GM23338 (cell line): ENCODE measurements around the gene TMEM126B. TPM values are rescaled to one million over a fixed set of nuclear protein-coding genes. Genes with fewer than 3 reads are reported as not detected.

Experiments used
- ATAC-seq: fragments of 200-7000 bp; cut with Tn5 transposase; 3 replicates; pipeline ENCODE4 v1.9.1; 2020
- DNase-seq: peaks from one replicate; pipeline ENCODE4 v3.0.0-alpha.2; 2015; ENCODE audit warnings: low spot score
- H2AFZ ChIP-seq: fragments of 200-600 bp; sonication (generic); 2 replicates; pipeline ENCODE4 v1.8.0; 2016; ENCODE audit warnings: antibody characterized with exemption, mild to moderate bottlenecking, moderate library complexity
- H3F3A ChIP-seq: fragments of 200-600 bp; sonication (generic); replicated peaks from 2 replicates; pipeline ENCODE4 v1.8.0; 2017; ENCODE audit warnings: antibody characterized with exemption, mixed run types, low read depth
- H3K27ac ChIP-seq: fragments of 200-600 bp; sonication (generic); 2 replicates; pipeline ENCODE4 v1.6.1; 2016; ENCODE audit warnings: low read depth
- H3K27me3 ChIP-seq: fragments of 200-600 bp; sonication (generic); 2 replicates; pipeline ENCODE4 v1.8.0; 2016; ENCODE audit warnings: mild to moderate bottlenecking, mixed run types, moderate library complexity; ENCODE audit not compliant: insufficient read depth
- H3K36me3 ChIP-seq: fragments of 200-600 bp; sonication (generic); 2 replicates; pipeline ENCODE4 v1.8.0; 2016; ENCODE audit warnings: mild to moderate bottlenecking; ENCODE audit not compliant: insufficient read depth
- H3K4me1 ChIP-seq: fragments of 200-600 bp; sonication (generic); 2 replicates; pipeline ENCODE4 v1.8.0; 2016; ENCODE audit warnings: mild to moderate bottlenecking, moderate library complexity; ENCODE audit not compliant: insufficient read depth
- H3K4me2 ChIP-seq: fragments of 200-600 bp; sonication (generic); 2 replicates; pipeline ENCODE4 v1.7.1; 2017; ENCODE audit warnings: mixed run types
- H3K4me3 ChIP-seq: fragments of 200-600 bp; sonication (generic); 2 replicates; pipeline ENCODE4 v1.6.1; 2016; ENCODE audit warnings: mixed run types
- H3K79me2 ChIP-seq: fragments of 200-600 bp; sonication (generic); replicated peaks from 2 replicates; pipeline ENCODE4 v1.8.0; 2017; ENCODE audit warnings: mild to moderate bottlenecking; ENCODE audit not compliant: insufficient read depth
- H3K9me2 ChIP-seq: fragments of 200-600 bp; sonication (generic); 2 replicates; pipeline ENCODE4 v1.8.0; 2017; ENCODE audit not compliant: insufficient read depth
- H4K20me1 ChIP-seq: fragments of 200-600 bp; sonication (generic); replicated peaks from 2 replicates; pipeline ENCODE4 v1.8.0; 2017; ENCODE audit warnings: mild to moderate bottlenecking; ENCODE audit not compliant: insufficient read depth
- H3K27ac Mint-ChIP-seq: 2 replicates; pipeline ENCODE4 v1.8.0; 2020; ENCODE audit warnings: inconsistent platforms, mild to moderate bottlenecking, moderate library complexity, mixed read lengths
- H3K27me3 Mint-ChIP-seq: 3 replicates; pipeline ENCODE4 v1.8.0; 2022; ENCODE audit warnings: low read depth, mild to moderate bottlenecking, moderate library complexity, mixed read lengths, inconsistent platforms; ENCODE audit not compliant: insufficient read depth, poor library complexity
- H3K36me3 Mint-ChIP-seq: 3 replicates; pipeline ENCODE4 v1.8.0; 2021; ENCODE audit warnings: low read depth, mild to moderate bottlenecking, inconsistent platforms, moderate library complexity, mixed read lengths
- H3K4me1 Mint-ChIP-seq: 3 replicates; pipeline ENCODE4 v1.8.0; 2020; ENCODE audit warnings: mild to moderate bottlenecking, inconsistent platforms, mixed read lengths
- H3K4me3 Mint-ChIP-seq: 3 replicates; pipeline ENCODE4 v1.8.0; 2021; ENCODE audit warnings: moderate library complexity, mild to moderate bottlenecking, inconsistent platforms, mixed read lengths
- H3K9me3 Mint-ChIP-seq: 3 replicates; pipeline ENCODE4 v1.8.0; 2020; ENCODE audit warnings: moderate library complexity, mild to moderate bottlenecking, inconsistent platforms, mixed read lengths
- CREB1 ChIP-seq: fragments of 250-450 bp; sonication (Bioruptor Pico); IDR thresholded peaks from 2 replicates; pipeline ENCODE4 v1.5.0; 2020; ENCODE audit warnings: low read depth, mild to moderate bottlenecking, moderate library complexity
- EZH2phosphoT487 ChIP-seq: fragments of 200-600 bp; sonication (generic); IDR thresholded peaks from one replicate; pipeline ENCODE4 v1.8.1; 2018; ENCODE audit warnings: antibody characterized with exemption; ENCODE audit not compliant: unreplicated experiment
- NANOG ChIP-seq: IDR thresholded peaks from 2 replicates; pipeline ENCODE4 v1.6.1; 2016; ENCODE audit warnings: antibody characterized with exemption, borderline replicate concordance
- POLR2AphosphoS5 ChIP-seq: IDR thresholded peaks from 2 replicates; pipeline ENCODE4 v1.6.1; 2016; ENCODE audit warnings: antibody characterized with exemption, low read depth
- REST ChIP-seq: IDR thresholded peaks from one replicate; pipeline ENCODE4 v1.6.1; 2018; ENCODE audit warnings: antibody characterized with exemption; ENCODE audit not compliant: unreplicated experiment
- ZNF331 ChIP-seq: fragments of 250-450 bp; sonication (Bioruptor Pico); IDR thresholded peaks from 2 replicates; pipeline ENCODE4 v1.5.0; 2020; ENCODE audit warnings: low read depth, mild to moderate bottlenecking, moderate library complexity
- ZNF462 ChIP-seq: fragments of 250-450 bp; sonication (Bioruptor Pico); IDR thresholded peaks from 2 replicates; pipeline ENCODE4 v1.5.0; 2020; ENCODE audit warnings: mild to moderate bottlenecking, moderate library complexity
- polyA plus RNA-seq: library from polyadenylated mRNA; unstranded; fragments of >200 nt; fragmentation: Nextera tagmentation; extraction: Ambion mirVana; gene quantifications from 2 replicates; pipeline ENCODE4 v1.2.1, GENCODE V29; 2016
- total RNA-seq: library from RNA; depleted of rRNA; stranded (reverse); fragments of >200 nt; shearing (Covaris generic); gene quantifications from 2 replicates; pipeline ENCODE4 v1.2.3, GENCODE V29; 2014

Gene TMEM126B
- total and polyA plus RNA-seq, 2 experiments from 2014 or later, result 93.0 to 169 TPM

GRCh38 chr11:85619499-85619898 lies 8.9 kb upstream of the TMEM126B start:
- no peak overlapping the region for H3K4me3 Mint-ChIP-seq
- DNase-seq (no peak), ATAC-seq (no peak)
- Histone ChIP-seq H3K4me3 (no peak overlapping the region), H3K27me3 (no peaks in the 10 kb centered on the region), H3F3A (no peaks in the 10 kb centered on the region), H3K27ac (peak overlapping the region; percentile 8; the same call in 1 of the 2 replicates), H3K36me3 (no peaks in the 10 kb centered on the region), H3K9me2 (no peaks in the 10 kb centered on the region), H3K4me2 (no peak overlapping the region), H3K79me2 (no peaks in the 10 kb centered on the region), H3K4me1 (no peaks in the 10 kb centered on the region; the same call in 1 of the 2 replicates), H2AFZ (no peak overlapping the region), H4K20me1 (no peaks in the 10 kb centered on the region)
- peaks cover 2% of the 10 kb centered on the region for H3K27me3 Mint-ChIP-seq
- no peaks in the 10 kb centered on the region; the same call in 1 of the 3 replicates for H3K4me1 Mint-ChIP-seq
- no peaks in the 10 kb centered on the region for H3K36me3 Mint-ChIP-seq
- H3K27ac Mint-ChIP-seq, result no peak overlapping the region
- TF ChIP-seq POLR2AphosphoS5 (no peak), CREB1 (CRISPR knock-in tag) (no peak)
- no peaks in the 10 kb centered on the region for H3K9me3 Mint-ChIP-seq

GRCh38 chr11:85620256-85620655 lies 8.1 kb upstream of the TMEM126B start:
- Histone ChIP-seq H3K36me3 (no peaks in the 10 kb centered on the region), H3K27me3 (no peaks in the 10 kb centered on the region), H2AFZ (no peak overlapping the region), H3K4me3 (no peak overlapping the region), H3K4me2 (no peak overlapping the region), H3K4me1 (no peaks in the 10 kb centered on the region; the same call in 1 of the 2 replicates), H3F3A (no peaks in the 10 kb centered on the region), H4K20me1 (no peaks in the 10 kb centered on the region), H3K79me2 (no peaks in the 10 kb centered on the region), H3K27ac (no peak overlapping the region), H3K9me2 (no peaks in the 10 kb centered on the region)
- DNase-seq, result no peak
- no peak overlapping the region for H3K4me3 Mint-ChIP-seq
- TF ChIP-seq CREB1 (CRISPR knock-in tag) (no peak), NANOG (no peak)
- no peaks in the 10 kb centered on the region for H3K36me3 Mint-ChIP-seq
- peaks cover 4% of the 10 kb centered on the region for H3K4me1 Mint-ChIP-seq
- H3K27ac Mint-ChIP-seq, result no peak overlapping the region
- ATAC-seq, result no peak
- peaks cover 2% of the 10 kb centered on the region for H3K27me3 Mint-ChIP-seq
- H3K9me3 Mint-ChIP-seq, result no peaks in the 10 kb centered on the region

GRCh38 chr11:85626496-85626895 lies 1.9 kb upstream of the TMEM126B start:
- ATAC-seq, result no peak
- H3F3A ChIP-seq, result peaks cover 9% of the 10 kb centered on the region; the same call in 1 of the 2 replicates
- TF ChIP-seq EZH2phosphoT487 (no peak), ZNF462 (CRISPR knock-in tag) (no peak), REST (no peak), ZNF331 (CRISPR knock-in tag) (no peak)

More at GRCh38 chr11:85626496-85626895, 1.9 kb upstream of the TMEM126B start:
- Histone ChIP-seq H3K9me2 (no peaks in the 10 kb centered on the region), H3K4me1 (peaks cover 17% of the 10 kb centered on the region; the same call in 1 of the 2 replicates), H3K36me3 (0 out of 2 replicates have a peak, but pooled peaks cover 7% of the 10 kb centered on the region), H4K20me1 (no peaks in the 10 kb centered on the region), H3K4me3 (peak overlapping the region; percentile 71), H3K79me2 (peaks cover 30% of the 10 kb centered on the region), H3K27ac (no peak overlapping the region), H2AFZ (no peak overlapping the region), H3K27me3 (no peaks in the 10 kb centered on the region), H3K4me2 (peak overlapping the region; percentile 94)
- no peaks in the 10 kb centered on the region; the same call in 2 of the 3 replicates for H3K9me3 Mint-ChIP-seq
- peaks cover 8% of the 10 kb centered on the region; the same call in 2 of the 3 replicates for H3K36me3 Mint-ChIP-seq
- H3K27me3 Mint-ChIP-seq, result no peaks in the 10 kb centered on the region
- H3K27ac Mint-ChIP-seq, result no peak overlapping the region
- no peak for DNase-seq
- H3K4me3 Mint-ChIP-seq, result peak overlapping the region; percentile 93
- H3K4me1 Mint-ChIP-seq, result peaks cover 21% of the 10 kb centered on the region
